CD14-positive monocyte (primary cell): ENCODE data around the gene KIF2A. TPM values are rescaled to one million over a fixed set of nuclear protein-coding genes. Genes with fewer than 3 reads are reported as not detected.
"Not testable (repeated sequence)": the region's sequence is repeated elsewhere in the genome, so short reads cannot be mapped to it uniquely, and the experiment has no call there.

Experiments
- DNase-seq, 3 donors: peaks; one replicate each; pipeline ENCODE4 v3.0.0-alpha.2; 2011 to 2022
- H2AFZ ChIP-seq: 2 replicates; pipeline ENCODE4 v1.6.0; 2012; ENCODE audit warnings: mild to moderate bottlenecking, low read depth, low read length, inconsistent platforms; ENCODE audit not compliant: insufficient read depth, poor library complexity, severe bottlenecking
- H3K27ac ChIP-seq, 2 donors: 1 replicate in 1 of 2; 2 replicates in 1 of 2; pipeline ENCODE4 v1.5.1; 2012 to 2013; ENCODE audit warnings: low read length in 2 of 2, control low read depth in 1 of 2, inconsistent platforms in 1 of 2, low read depth in 1 of 2, mild to moderate bottlenecking in 1 of 2
- H3K27me3 ChIP-seq, 2 donors: one replicate each; pipeline versions ENCODE4 v1.6.0 to v1.6.1; 2011 to 2013; ENCODE audit warnings: low read length in 2 of 2; ENCODE audit not compliant: control insufficient read depth in 2 of 2, insufficient read depth in 2 of 2
- H3K36me3 ChIP-seq, 2 donors: replicated peaks in 1 of 2; 1 replicate in 1 of 2; 2 replicates in 1 of 2; pipeline versions ENCODE4 v1.5.1 to v1.6.1; 2012 to 2013; ENCODE audit warnings: low read length in 2 of 2, control low read depth in 1 of 2, inconsistent platforms in 1 of 2, mild to moderate bottlenecking in 1 of 2; ENCODE audit not compliant: insufficient read depth in 2 of 2, control insufficient read depth in 1 of 2
- H3K4me1 ChIP-seq, 2 donors: 1 replicate in 1 of 2; 2 replicates in 1 of 2; pipeline versions ENCODE4 v1.5.1 to v1.6.1; 2012 to 2013; ENCODE audit warnings: low read length in 2 of 2, control low read depth in 1 of 2, inconsistent platforms in 1 of 2, mild to moderate bottlenecking in 1 of 2, moderate library complexity in 1 of 2; ENCODE audit not compliant: insufficient read depth in 2 of 2, control insufficient read depth in 1 of 2
- H3K4me2 ChIP-seq: replicated peaks from 2 replicates; pipeline ENCODE3; 2012; ENCODE audit warnings: low read length, moderate library complexity, mild to moderate bottlenecking; ENCODE audit not compliant: poor library complexity, severe bottlenecking; ENCODE audit errors: extremely low read depth
- H3K4me3 ChIP-seq, 3 experiments: fragments of 200-600 bp in 1 of 3; sonication (generic) in 1 of 3; replicated peaks in 1 of 3; 1 replicate in 2 of 3; 2 replicates in 1 of 3; pipeline ENCODE4 v1.5.1; 2011 to 2013; ENCODE audit warnings: low read length in 3 of 3, mild to moderate bottlenecking in 3 of 3, control low read depth in 2 of 3, low read depth in 2 of 3, inconsistent platforms in 1 of 3, moderate library complexity in 1 of 3
- H3K79me2 ChIP-seq: 2 replicates; pipeline ENCODE4 v1.6.0; 2012; ENCODE audit warnings: mild to moderate bottlenecking, control low read depth, inconsistent platforms, low read length, moderate library complexity; ENCODE audit not compliant: insufficient read depth
- H3K9ac ChIP-seq: 2 replicates; pipeline ENCODE4 v1.6.0; 2017; ENCODE audit warnings: low read length, mild to moderate bottlenecking; ENCODE audit not compliant: insufficient read depth, poor library complexity, severe bottlenecking
- H3K9me3 ChIP-seq, 2 donors: replicated peaks in 1 of 2; 1 replicate in 1 of 2; 2 replicates in 1 of 2; pipeline versions ENCODE4 v1.5.1 to v1.6.1; 2012 to 2013; ENCODE audit warnings: low read length in 2 of 2, control low read depth in 1 of 2; ENCODE audit not compliant: control insufficient read depth in 1 of 2, insufficient read depth in 1 of 2
- H4K20me1 ChIP-seq: 2 replicates; pipeline ENCODE4 v1.6.0; 2012; ENCODE audit warnings: mild to moderate bottlenecking, low read length, control low read depth, moderate library complexity; ENCODE audit not compliant: insufficient read depth
- H3K27ac Mint-ChIP-seq, 7 donors: one replicate each; pipeline ENCODE4 v1.8.0; 2020; ENCODE audit warnings: mild to moderate bottlenecking in 7 of 7, mixed read lengths in 7 of 7, moderate library complexity in 6 of 7, inconsistent platforms in 2 of 7
- H3K27me3 Mint-ChIP-seq, 3 donors: one replicate each; pipeline ENCODE4 v1.8.0; 2021 to 2022; ENCODE audit warnings: low read depth in 3 of 3, mild to moderate bottlenecking in 3 of 3, mixed read lengths in 3 of 3, moderate library complexity in 3 of 3, inconsistent platforms in 1 of 3
- H3K36me3 Mint-ChIP-seq, 2 donors: one replicate each; pipeline ENCODE4 v1.8.0; 2020; ENCODE audit warnings: mixed read lengths in 2 of 2, inconsistent platforms in 1 of 2, mild to moderate bottlenecking in 1 of 2
- H3K4me1 Mint-ChIP-seq: one replicate; pipeline ENCODE4 v1.8.0; 2020; ENCODE audit warnings: mild to moderate bottlenecking, mixed read lengths
- H3K4me3 Mint-ChIP-seq, 2 donors: one replicate each; pipeline ENCODE4 v1.8.0; 2020; ENCODE audit warnings: mild to moderate bottlenecking in 2 of 2, mixed read lengths in 2 of 2, moderate library complexity in 1 of 2
- H3K9me3 Mint-ChIP-seq, 7 donors: one replicate each; pipeline ENCODE4 v1.8.0; 2020 to 2022; ENCODE audit warnings: mixed read lengths in 7 of 7, mild to moderate bottlenecking in 6 of 7, moderate library complexity in 6 of 7, inconsistent platforms in 2 of 7
- WGBS: methylation state at CpG from one replicate; pipeline ENCODE4 v1.1.5; 2013; ENCODE audit warnings: missing lambda C conversion rate; ENCODE audit not compliant: insufficient coverage; 5-methylcytosine and 5-hydroxymethylcytosine counted together
- intact Hi-C, 2 donors: fragments of 100-400 bp; cut with micrococcal nuclease; formaldehyde crosslinking; loops; one replicate each; pipeline versions ENCODE4 v1.15.0 to v1.15.1; 2023
- polyA plus RNA-seq, 3 donors: library from polyadenylated mRNA; depleted of rRNA in 1 of 3; unstranded in 2 of 3; stranded (reverse) in 1 of 3; fragments of 300-500 nt in 2 of 3; fragments of >200 nt in 1 of 3; fragmentation: Illumina TruSeq in 2 of 3; gene quantifications; 1 replicate in 2 of 3; 2 replicates in 1 of 3; pipeline ENCODE4 v1.2.3, GENCODE V29; 2012 to 2021
- TF ChIP-seq, protein P1 (sequence below): fragments of 200-600 bp; IDR thresholded peaks from one replicate; pipeline ENCODE4 v1.8.0; 2022; ENCODE audit warnings: antibody characterized with exemption, mild to moderate bottlenecking

KIF2A gene
- polyA plus RNA-seq, 3 donors, result 9.7 to 24.6 (median 21.7) TPM

GRCh38 chr5:62289813-62290212, 16.2 kb upstream of the KIF2A start:
- H3K36me3 Mint-ChIP-seq, result no peaks in the 10 kb centered on the region

GRCh38 chr5:62291829-62292228, 14.2 kb upstream of the KIF2A start:
- H3K9ac ChIP-seq, H3K4me1 ChIP-seq, H3K79me2 ChIP-seq, intact Hi-C loops, DNase-seq, H3K27me3 Mint-ChIP-seq, H3K4me3 Mint-ChIP-seq, H3K27me3 ChIP-seq, H2AFZ ChIP-seq, H3K9me3 ChIP-seq, H3K27ac ChIP-seq, H3K36me3 Mint-ChIP-seq, H3K4me2 ChIP-seq, H3K4me1 Mint-ChIP-seq, H3K27ac Mint-ChIP-seq, H4K20me1 ChIP-seq, H3K4me3 ChIP-seq, H3K36me3 ChIP-seq: not testable (repeated sequence)
- peaks cover 2 to 15% (median 7%) of the 10 kb centered on the region in 7 donors for H3K9me3 Mint-ChIP-seq
- 100% methylated on average over 5 of the region's 11 CpGs for WGBS

More at GRCh38 chr5:62289813-62290212, 16.2 kb upstream of the KIF2A start:
- Histone ChIP-seq H4K20me1 (no peaks in the 10 kb centered on the region), H2AFZ (no peak overlapping the region), H3K36me3 (no peaks in the 10 kb centered on the region), H3K79me2 (no peaks in the 10 kb centered on the region), H3K9me3 (no peaks in the 10 kb centered on the region), H3K27me3 (no peaks in the 10 kb centered on the region), H3K27ac (no peak overlapping the region), H3K9ac (no peak overlapping the region), H3K4me2 (no peak overlapping the region), H3K4me3 (no peak overlapping the region), H3K4me1 (no peaks in the 10 kb centered on the region)
- Mint-ChIP-seq H3K4me3 (no peak overlapping the region), H3K4me1 (peaks cover 4% of the 10 kb centered on the region), H3K27ac (no peak overlapping the region), H3K9me3 (peaks cover 2 to 16% (median 7%) of the 10 kb centered on the region in 7 donors), H3K27me3 (peaks cover 0 to 2% (median 0%) of the 10 kb centered on the region in 3 donors)
- intact Hi-C loops, result no loop called here
- TF ChIP-seq, protein P1, sequence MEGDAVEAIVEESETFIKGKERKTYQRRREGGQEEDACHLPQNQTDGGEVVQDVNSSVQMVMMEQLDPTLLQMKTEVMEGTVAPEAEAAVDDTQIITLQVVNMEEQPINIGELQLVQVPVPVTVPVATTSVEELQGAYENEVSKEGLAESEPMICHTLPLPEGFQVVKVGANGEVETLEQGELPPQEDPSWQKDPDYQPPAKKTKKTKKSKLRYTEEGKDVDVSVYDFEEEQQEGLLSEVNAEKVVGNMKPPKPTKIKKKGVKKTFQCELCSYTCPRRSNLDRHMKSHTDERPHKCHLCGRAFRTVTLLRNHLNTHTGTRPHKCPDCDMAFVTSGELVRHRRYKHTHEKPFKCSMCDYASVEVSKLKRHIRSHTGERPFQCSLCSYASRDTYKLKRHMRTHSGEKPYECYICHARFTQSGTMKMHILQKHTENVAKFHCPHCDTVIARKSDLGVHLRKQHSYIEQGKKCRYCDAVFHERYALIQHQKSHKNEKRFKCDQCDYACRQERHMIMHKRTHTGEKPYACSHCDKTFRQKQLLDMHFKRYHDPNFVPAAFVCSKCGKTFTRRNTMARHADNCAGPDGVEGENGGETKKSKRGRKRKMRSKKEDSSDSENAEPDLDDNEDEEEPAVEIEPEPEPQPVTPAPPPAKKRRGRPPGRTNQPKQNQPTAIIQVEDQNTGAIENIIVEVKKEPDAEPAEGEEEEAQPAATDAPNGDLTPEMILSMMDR, result no peak
- DNase-seq, result no peak
